CD1c-positive myeloid dendritic cell (primary cell): ENCODE results near the gene RALGAPA2.

ENCODE experiments used
- DNase-seq: peaks from one replicate; pipeline ENCODE4 v3.0.0-alpha.2; 2016; ENCODE audit errors: extremely low spot score

RALGAPA2 gene

GRCh38 chr20:20721489-20721888 is 9.0 kb upstream of the RALGAPA2 start:
- no peak for DNase-seq

- DNase-seq, result no peak
Measured at GRCh38 chr20:20720158-20720557, 7.7 kb upstream of the RALGAPA2 start.

GRCh38 chr20:20719411-20719810 is 7.0 kb upstream of the RALGAPA2 start:
- DNase-seq, result no peak

DNA sequence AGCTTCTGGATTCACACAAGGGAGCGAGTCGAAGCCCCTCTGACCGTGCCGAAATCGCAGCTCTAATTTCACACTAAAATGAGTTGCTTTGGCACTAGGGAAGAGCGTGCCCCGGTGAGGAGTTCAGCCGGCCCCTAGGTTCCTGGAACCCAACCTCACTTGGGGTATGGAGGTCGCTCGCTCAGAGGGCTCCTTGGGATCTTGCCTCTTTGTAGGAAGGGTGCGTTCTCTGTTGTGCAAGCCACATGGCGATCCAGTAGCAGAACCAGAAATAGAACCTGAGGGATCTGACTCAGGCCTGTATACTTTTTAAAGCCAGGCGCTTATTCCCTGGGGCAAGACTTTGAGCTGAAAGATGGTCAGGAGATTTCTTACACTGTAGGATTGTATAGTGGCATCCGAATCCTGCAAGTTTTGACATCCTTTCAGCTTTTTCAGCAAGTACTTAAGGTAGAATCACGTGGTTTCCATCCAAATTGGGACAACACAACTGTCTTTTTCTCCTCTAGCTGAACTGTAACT is 861 bp upstream of the RALGAPA2 start:
- peak; percentile 2 for DNase-seq

DNA sequence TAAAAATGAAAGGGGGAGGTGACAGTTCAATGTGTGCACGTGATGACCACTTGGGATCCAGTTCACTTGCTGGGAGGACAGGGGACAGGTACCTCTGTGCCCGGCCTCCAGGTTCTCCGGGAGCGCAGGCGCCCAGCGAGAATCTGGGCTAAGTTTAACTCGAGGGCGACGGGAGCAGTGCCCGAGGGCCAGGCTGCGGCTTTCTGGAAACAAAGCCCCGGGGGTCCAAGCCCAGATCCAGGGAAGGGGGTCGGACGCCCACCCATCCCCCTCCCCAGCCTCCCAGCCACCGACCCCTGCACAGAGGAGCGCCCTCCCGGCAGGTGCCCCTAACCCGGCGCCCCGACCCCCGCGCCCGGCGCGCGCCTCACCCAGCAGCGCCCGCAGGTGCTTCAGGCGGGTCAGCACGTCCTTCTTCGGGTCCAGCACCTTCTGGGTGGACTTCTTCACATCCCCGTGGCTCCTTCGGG is 405 bp downstream of the RALGAPA2 start:
- DNase-seq, result no peak

DNA sequence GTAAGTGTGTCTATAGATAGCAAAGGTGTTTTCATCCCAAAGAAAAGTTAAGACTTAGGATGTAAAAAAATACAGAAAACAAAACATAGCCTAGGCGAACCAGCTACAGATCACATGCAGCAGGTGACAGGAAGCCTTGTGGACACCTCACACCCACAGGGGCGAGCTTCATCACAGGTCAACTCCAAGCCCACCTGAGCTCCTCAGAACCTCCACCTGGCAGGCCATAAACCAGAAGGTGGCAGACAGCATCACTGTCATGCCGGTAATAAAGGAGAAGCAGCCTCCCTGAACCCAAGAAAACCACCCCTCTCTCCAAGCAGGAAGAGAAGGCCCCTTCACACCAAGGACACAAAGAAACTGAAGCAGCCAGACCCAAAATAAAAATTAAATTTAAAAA is 1.0 kb downstream of the RALGAPA2 start:
- peak; percentile 2 for DNase-seq

DNA sequence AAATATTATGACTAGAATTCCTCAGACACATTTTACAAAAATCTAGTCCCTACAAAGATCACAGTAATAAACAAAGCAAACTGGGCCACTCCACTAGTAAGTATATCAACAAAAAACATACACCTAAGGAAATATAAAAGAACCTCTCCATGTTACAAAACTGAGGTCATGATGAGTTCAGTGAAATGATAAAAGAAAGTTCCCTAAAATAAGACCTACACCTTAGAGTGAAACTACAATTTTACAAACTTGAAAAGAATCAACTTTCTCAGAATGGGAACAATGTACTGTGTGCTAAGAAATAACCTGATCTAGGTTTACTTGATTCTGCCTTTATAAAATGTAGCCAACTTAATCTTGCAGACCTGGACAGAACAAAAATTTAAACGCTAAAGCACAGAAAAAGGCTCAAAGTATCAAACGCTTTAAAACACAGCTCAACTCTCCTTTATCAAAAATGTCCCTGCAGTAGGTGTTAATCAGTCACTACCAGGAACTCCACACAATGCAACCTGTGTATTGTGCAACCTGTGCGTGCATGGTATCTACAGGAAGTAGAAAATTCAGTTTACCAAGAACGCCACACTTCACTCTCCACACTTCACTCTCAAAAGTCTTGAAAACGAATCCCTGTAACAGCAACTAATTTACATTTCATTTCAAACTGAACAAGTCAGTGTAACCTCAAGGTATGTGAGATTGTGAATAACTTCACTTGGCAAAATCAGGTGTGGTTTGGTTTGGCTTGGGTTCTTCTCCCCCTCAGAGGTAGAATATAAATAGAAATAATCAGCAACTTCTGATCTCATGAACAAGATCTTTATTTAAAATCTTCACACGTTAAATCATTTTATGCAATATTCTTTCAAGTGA is 1.8 kb downstream of the RALGAPA2 start:
- DNase-seq, result peak; percentile 67

GRCh38 chr20:20709887-20710286 is 2.6 kb downstream of the RALGAPA2 start:
- DNase-seq, result no peak

DNA sequence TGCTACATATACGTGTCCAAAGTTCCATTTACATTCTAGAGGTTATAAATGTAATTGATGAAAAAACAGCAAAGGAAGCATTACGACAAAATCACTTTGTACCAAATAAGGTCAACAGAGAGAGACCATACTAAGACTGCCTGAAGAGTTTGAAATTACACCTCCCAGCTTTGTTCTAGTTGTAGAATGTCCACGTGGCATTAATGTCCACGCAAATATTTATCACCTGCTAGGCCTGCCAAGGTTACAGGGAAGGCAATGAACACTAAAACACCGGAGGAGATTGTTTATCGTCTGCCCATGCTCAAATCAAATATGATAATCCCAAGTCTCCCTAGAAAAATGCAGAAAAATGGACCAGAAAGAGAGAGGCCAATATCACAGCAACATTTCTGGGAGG is 6.2 kb downstream of the RALGAPA2 start:
- no peak for DNase-seq

GRCh38 chr20:20702330-20703245 is 9.9 kb downstream of the RALGAPA2 start:
- no peak for DNase-seq

DNA sequence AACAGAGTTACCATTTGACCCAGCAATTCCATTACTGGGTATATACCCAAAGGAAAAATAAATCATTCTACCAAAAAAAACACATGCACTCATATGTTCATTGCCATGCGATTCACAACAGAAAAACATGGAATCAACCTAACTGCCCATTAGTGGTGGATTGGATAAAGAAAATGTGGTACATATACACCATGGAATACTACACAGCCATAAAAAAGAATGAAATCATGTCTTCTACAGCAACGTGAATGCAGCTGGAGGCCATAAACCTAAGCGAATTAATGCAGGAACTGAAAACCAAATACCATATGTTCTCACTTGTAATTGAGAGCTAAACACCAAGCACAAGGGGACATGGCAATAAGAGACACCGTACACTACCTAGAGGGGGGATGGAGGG is 12.5 kb downstream of the RALGAPA2 start:
- DNase-seq, result no peak

DNA sequence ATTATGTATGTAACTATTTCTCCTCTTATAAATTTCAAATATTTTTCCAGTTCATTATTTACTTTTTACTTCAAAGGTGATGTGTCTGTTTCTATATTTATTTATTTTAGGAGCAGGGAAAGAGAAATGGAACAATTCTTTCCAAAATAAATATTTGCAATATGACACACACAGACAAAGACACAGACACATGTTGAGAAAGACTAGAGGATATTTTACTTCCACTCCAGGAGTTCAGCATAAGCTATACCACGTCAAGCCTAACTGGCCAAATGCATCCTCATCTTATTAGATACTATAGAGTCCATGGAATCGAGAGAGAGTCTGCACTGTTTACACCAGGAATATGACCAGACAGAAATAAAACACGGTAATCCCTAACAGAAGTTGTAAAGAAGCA is 13.3 kb downstream of the RALGAPA2 start:
- no peak for DNase-seq

DNA sequence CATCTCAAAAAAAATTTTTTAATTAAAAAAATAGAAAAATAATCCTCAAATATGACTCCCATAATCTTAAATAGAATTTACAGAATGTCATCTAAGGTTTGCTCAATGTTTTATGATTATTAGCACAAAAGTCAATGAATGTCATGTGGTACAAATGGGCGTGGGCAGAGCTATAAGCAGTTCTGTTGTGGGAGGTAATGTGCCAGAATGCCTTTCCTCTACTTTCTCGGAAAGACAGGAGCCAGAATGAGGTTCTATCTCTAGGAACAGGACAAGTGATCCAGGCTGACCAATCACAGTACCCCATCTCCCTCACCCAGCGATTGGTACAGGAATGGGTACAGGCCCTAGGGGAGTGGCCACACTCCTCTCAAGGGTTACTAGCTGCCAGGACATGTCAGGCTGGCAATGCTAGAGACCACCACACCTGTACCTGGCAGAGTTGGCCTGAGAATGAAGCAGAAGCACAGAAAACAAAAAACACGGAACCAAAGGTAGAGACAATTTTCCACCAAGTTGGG is 15.1 kb downstream of the RALGAPA2 start:
- DNase-seq, result no peak

DNA sequence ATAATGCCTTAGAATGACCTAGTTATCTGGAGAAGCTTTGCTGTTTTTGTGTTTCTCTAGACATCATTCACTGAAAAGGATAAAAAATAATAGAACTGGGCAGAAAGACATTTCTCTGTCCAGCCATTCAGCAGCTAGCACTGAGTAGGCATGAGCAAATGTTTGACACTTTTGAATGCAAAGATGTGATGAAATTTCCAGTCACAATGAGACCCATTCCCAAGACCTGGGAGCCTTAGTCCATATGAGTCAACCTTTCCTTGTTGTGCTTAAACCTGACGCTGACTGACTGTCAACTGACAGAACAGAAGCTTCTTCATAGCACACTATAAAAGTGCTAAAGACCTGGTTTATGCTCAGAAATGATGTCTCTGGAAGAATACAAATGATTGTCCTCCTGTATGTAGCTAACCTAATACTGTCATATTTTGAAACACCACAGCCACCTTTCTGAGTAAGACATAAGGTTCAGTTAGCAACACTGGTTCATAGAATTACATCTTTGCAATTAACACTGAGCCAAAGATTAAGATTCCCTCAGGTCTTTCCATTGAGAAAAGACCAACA is 17.1 kb downstream of the RALGAPA2 start:
- DNase-seq, result no peak

GRCh38 chr20:20694591-20694990 is 17.9 kb downstream of the RALGAPA2 start:
- no peak for DNase-seq

- no peak for DNase-seq
Measured at GRCh38 chr20:20692587-20692986, 19.9 kb downstream of the RALGAPA2 start.

- DNase-seq, result peak; percentile 23
Measured at GRCh38 chr20:20691477-20692235, 20.8 kb downstream of the RALGAPA2 start.

DNA sequence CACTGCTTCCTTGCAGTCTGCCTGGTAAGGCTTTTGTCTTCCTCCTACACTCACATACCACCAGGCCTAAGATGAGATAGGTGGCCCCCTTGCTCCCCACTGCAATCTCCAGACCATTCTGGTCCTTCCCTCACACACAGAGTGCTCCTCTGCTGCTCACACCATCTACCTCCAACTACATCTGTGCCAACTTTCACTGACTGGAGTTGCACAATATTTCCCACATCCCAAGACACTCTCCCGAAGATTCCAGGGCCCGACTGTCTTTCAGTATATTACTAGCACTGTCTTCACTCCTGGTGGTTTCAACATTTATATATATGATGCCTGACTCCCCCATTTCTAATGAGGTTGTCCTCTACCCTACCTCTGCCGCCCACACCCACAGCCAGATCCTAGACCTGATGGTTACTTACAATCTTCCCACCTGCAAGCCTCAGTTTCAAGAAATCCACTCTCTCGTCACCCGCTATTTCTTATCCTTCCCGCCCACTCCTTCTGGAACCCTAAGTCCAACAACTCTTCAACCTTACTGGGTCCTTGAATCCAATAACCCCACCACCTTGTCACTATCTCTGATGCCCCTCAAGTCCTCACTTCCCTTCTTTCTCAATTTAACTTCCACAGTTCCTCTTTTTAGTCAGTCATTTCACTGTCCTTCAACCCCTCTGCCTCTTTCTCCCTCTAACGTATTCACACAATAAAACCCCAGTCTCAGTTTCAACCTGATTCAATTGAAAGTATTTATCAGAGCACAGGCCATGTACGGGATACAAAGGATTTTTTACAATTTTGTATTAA is 21.6 kb downstream of the RALGAPA2 start:
- DNase-seq, result peak; percentile 17

- DNase-seq, result no peak
Measured at GRCh38 chr20:20687319-20687718, 25.1 kb downstream of the RALGAPA2 start.

DNA sequence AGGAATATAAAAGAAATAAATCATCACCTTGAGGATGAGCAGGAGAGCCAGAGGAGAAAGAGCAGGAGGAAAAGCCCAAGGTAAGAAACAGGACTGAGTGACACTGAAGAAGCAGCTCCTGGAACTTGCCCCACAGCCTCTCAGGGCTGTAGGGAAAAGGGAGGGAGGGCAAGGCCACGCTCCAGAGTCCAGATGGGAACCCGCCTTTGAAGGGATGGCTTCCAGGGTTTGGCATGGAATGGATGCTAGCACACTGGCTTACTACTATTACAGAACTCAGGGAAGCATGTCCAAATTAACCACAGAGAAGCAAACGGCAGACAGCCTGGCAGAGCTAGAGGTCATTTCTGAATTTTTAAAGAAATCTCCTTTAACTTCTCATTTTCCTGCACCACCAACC is 26.8 kb downstream of the RALGAPA2 start:
- DNase-seq, result no peak
